HG03039 (cell line): Measurements from ENCODE around the gene ITGB7.
"Not testable (repeated sequence)": the region's sequence is repeated elsewhere in the genome, so short reads cannot be mapped to it uniquely, and the experiment has no call there.

ENCODE experiments used
- ATAC-seq: cut with Tn5 transposase; IDR thresholded peaks from one replicate; pipeline ENCODE4 v1.9.1; 2021; ENCODE audit warnings: mild to moderate bottlenecking, moderate library complexity; ENCODE audit not compliant: unreplicated experiment

ITGB7 gene

DNA sequence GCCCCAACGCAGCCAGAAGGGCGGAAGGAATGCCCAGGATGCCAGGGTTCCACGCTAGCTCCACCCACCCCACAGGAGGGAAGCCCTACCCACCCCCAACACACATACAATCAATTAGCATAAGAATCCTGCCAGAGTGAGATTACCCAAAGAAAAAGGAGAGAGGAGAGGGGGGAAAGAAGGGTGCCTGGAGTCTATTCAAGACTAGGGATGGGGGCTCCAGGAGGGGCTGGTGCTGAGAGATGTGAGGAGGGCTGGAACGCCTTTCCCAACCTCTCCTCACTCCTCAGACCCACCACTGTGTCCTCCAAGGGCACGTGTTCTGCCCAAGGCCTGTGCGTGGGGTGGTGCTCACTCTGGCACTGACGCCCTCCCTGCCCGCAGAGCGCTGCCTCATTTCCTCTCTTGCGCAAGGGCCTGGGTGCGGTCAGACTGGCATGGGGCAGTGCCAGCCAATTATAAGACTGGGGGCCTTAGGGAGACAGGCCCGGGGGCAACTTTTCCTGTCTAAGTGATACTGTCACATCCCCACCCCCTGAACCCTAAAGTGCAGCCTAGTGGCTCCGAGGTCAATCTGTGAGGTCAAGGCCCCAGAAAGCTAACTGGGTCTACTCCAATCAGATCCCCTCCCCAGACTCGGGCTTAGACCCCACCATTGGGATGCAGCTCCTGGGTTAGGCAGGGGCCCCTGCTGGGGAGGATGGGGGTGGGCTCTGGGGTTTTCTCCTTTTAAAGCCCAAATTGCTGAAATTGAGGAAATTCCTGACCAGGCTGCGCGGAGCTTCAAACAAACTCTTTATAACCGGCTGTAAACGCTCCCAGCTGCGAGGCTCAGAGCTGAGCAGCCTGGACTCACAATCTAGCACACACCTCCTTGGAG, 10.2 kb upstream of the ITGB7 start:
- ATAC-seq: no peak

DNA sequence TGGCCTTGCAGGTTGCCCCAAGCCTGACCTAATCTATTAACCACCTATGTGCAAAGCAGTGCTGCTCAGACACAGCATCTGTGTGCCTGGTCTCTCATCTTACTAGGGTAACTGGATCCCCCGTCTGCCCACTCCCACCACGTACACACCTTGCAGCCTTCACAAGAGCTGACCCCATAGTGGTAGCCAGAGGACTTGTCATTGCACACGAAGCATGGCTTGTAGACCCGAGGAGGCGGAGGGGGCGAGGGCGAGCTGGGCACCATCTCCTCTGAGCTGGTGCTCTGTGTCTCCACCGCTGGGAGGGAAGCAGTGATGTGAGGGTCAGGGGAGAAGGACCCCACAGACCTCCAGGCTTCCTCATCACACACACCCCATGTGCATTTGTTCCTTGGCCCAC, 8.4 kb upstream of the ITGB7 start:
- ATAC-seq: no peak

DNA sequence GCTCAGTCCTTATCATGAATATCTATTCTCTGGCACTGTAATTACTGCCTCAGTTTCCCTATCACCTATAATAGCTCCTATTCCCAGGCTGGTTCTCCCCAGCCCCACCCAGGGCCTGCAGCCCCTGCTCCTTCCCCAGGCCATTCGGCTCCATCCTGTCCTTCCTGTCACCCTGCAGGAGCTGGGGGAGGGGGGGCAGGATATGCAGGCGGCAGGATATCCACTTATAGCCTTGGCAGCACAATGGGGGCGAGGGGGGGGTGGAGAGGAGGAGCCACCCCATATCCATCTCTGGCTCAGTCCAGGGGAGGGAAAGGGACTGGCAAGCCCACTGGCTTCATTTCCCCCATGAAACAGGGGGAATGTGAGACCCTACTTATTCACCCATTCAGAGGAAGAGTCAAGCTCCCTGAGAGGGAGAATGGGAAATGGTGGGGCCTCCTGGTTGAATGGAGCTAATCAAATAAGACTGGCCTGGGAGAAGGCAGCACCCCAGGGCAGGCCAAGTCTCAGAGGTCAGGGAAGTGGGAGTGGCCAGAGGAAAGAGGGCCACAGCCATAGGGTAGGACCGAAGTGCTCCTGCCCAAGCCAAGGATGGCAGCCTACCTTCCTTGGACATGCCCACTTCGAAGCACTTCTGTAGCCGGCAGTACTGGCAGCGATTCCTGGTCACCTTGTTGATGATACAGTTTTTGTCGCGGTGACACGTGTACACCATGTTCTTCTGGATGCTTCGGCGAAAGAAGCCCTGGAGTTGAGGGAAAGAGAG, 7.8 kb upstream of the ITGB7 start:
- no peak for ATAC-seq

DNA sequence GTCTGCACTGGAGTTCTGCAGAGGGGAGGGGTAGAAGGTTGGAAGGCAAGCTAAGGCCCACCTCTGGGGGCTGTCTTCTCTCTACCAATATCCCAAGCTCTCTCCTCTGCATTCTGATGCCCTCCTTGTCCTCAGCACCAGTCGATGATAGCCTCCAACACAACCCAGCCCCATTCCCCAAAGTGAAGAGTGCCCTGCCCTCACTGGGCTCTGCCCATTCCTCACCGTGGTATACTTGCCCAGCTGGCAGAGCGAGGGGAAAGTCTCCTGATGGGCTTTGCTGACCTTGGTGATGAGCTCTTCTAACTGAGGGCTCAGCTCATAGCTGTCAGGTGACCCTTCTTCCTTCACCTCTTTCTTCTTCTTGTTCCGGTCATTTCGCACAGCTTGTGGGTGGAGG, 7.2 kb upstream of the ITGB7 start:
- no peak for ATAC-seq

DNA sequence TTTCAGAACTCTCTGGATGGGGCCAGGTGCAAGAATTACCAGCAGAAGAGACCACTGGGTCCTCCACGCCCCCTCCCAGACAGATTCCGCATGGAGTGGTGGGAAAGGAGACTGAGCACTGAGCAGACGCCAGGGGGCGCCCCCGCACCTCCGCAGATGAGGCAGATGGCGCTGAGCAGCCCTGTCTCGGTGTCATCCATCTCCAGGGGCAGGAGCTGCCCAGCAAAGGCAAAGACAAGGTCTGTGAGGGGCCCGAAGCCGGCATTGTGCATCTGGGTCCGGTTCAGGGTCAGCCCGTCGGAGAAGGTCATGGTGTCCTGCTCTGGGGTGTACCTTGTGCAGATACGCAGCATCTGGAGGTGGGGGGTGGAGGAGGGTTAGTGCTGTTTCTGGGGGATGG, 6.3 kb upstream of the ITGB7 start:
- ATAC-seq: no peak

DNA sequence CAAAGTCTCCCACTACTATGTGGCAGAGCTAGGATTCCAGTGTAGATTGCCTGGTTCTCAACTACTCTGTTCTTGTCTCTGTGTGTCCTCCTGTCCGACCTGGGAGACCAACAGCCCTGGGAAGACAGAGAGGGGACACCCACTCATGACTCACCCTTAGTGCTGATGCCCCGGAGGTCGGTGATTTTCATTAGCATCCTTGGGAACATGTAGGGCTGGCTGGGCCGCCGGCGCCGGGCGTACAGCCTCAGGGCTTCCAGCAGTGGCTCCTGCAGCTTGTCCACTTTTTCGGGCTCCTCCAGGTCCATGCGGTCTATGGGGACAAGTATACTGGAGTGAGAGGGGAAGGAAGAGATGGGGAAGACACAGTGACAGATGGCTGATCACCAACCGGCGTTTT, 5.9 kb upstream of the ITGB7 start:
- no peak for ATAC-seq

DNA sequence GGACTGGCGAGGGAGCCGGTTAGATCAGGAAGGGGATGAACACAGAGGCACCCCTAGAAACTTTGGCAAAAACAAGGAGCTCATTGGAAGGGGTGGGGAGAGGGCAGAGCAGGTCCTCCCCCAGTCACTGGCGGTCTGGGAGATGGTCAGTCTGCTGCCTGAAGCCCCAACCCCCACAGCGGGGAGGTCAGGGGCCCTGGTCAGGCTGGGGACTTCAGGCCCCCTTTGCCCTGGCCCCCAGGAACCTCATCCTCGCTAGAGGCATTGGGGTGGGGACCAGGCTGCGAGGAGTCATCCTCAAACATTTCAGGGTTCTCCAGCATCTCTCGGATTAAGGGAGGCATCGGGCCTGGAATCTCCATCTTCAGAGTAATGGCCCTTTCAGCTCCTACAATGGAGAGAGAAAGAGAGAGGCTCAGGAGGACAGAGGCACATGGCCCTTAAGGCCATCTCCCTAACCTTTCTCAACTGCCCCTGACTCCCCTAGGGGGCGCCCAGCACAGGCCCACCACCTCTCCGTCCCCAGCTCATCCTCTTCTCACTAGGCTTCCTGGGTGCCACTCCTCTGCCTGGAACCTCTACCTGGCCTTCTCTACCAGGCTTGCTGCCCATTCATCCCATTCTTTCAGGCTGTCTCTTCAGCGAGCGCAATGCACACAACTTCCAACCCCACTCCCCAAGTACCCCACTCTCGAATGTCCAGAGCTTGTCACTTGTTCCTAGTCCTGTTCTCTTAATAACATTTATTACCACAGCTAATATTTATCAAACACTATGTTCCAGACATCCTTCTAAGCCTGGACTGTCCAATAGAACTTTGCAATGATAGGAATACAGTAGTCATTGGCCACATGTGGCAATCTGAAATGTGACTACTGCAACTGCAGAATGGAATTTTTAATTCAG, 4.7 kb upstream of the ITGB7 start:
- ATAC-seq: no peak

DNA sequence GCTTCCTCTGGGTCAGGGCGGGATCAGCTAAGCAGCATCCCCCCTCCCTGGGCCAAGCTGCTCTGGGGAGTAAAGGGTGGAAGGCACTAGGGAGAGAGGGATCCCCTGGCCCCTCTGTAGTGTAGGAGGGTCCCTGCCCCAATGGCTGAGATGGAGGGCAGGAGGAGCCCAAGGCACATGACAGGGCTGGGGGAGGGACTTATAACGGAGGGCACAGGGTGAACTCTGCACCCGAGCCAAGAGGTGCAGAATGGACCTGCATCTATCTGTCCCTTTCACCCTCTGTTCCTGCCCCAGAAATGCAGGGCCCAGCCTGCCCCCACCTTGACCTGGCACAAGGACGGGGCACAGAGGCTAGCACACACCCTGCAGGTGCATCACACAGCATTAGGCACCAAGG, 3.8 kb upstream of the ITGB7 start:
- no peak for ATAC-seq

DNA sequence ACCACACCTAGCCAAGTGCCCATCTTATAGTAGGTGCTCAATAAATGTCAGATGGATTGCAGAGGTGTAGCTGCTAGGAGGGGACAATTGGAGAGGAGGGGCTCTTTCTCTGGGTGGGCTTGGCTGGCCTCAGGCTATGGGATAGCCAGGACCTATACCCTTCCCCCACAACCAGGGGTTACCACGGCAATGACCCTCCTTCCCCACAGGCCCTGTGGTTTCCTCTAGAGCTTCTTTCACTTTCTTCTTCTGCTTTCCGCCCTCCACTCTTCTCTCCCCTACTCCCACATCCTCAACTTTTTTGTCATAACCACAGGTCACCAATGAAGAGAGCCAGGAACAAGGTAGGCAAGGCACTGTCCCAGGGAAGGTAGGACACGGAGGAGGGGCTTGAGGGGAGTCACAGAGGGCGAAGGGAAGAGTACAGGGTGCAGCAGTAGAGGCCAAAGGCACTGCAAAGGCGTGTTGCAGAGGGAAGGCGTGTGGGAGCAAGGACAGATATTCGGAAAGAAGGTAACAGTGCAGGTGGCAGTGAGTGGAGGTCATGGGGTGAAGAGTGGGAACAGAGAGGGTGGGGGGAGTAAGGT, 1.9 kb upstream of the ITGB7 start:
- ATAC-seq: no peak

DNA sequence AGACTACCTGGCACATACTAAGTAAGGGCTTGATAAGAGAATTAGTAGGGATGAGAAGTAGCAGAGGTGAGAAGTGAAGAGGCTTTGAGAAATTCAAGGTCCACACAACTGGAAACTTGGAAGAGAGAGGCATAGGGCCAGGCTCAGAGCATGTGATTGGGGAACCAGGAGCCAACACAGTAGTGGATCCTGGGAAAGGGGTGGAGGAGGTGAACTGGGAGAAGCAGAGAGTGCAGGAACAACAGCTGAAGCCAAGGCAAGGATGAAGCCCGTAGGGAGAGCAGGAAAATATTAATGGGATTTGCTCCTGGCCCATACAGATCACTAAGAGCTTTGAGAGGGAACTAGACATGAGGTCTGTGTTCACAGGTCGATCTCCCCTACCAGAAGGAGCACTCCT, 1.4 kb upstream of the ITGB7 start:
- no peak for ATAC-seq

DNA sequence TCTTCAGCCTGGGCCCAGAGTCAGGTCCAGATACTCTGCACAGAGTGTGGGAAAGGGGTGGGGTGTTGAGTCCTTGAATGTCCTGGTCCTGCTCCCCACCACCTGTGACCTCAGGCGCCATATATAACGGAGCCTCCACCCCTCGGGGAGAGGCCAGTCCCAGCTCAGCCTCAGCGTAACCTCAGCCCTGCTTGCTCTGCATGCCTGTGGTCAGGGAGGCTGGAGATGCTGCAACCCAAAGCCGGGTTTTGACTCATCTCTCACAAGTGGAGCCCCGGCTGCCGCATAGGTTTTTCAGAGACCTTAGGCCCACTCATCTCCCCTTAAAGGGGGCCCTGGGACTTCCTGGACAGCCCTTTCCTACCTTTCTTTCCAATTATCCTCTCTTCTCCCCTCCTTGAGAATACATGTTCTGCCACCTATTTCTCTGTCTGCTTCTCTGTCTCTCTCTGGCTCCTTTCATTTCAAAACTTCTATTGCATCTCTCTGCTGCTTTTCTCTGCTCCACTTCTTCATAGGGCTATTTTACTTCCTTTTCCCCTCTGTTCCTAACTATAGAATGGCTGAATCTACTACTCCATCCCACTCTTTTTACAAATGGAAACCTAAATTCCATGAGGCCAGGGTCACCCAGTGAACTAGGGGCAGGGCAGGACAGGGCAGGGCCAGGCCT, 1.2 kb downstream of the ITGB7 start:
- peak; percentile 52 for ATAC-seq

DNA sequence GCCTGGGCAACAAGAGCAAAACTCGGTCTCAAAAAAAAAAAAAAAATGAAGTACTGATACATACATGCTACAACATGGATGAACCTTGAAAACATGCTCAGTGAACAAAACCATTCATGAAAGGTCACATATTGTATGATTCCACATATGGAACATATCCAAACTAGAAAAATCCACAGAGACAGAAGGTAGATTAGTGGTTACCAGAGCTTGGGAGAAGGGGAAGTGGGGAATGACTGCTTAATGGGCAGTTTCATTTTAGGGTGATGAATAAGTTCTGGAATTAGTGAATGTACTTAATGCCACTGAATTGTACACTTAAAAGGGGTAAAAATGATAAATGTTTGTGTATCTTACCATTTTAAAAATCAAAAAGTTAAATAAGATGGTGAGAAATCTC, 2.7 kb downstream of the ITGB7 start:
- no peak for ATAC-seq

DNA sequence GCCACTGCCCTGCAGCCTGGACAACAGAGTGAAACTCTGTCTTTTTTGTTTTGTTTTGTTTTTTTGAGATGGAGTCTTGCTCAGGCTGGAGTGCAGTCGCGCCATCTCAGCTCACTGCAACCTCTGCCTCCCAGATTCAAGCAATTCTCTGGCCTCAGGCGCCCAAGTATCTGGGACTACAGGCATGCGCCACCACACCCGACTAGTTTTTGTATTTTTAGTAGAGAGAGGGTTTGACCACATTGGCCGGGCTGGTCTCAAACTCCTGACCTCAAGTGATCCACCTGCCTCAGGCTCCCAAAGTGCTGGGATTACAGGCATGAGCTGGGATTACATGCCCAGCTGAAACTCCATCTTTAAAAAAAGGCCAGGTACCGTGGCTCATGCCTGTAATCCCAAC, 4.7 kb downstream of the ITGB7 start:
- ATAC-seq: not testable (repeated sequence)

DNA sequence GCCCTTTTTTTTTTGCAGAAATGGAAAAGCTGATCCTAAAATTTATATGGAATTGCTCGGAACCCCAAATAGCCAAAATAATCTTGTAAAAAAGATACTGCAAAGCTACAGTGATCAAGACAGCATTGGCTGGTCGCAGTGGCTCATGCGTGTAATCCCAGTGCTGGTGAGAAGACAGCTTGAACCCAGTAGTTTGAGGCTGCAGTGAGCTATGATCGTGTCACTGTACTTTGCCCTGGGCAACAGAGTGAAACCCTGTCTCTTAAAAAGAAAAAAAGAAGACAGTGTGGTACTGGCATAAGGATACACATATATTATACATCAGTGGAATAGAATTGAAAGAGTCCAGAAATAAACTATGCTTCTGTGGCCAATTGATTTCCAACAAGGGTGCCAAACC, 5.4 kb downstream of the ITGB7 start:
- no peak for ATAC-seq

DNA sequence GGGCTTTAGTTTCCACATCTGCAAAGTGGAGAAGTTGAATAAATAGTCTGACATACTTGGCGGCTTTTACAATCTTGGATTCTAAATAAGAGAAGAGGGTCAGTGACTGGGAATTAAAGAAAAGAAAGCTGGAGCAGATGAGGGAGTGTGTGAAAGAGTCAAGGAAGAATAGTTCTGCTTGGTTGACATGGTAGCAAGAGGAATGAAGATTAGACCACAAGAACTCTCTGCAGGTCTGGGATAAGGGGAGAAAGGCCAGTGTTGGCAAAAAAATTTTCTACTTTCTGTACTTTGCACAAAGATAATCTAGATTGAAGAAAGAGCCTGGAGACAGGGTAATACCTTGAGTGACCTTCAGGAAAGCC, 5.9 kb downstream of the ITGB7 start:
- ATAC-seq: no peak

DNA sequence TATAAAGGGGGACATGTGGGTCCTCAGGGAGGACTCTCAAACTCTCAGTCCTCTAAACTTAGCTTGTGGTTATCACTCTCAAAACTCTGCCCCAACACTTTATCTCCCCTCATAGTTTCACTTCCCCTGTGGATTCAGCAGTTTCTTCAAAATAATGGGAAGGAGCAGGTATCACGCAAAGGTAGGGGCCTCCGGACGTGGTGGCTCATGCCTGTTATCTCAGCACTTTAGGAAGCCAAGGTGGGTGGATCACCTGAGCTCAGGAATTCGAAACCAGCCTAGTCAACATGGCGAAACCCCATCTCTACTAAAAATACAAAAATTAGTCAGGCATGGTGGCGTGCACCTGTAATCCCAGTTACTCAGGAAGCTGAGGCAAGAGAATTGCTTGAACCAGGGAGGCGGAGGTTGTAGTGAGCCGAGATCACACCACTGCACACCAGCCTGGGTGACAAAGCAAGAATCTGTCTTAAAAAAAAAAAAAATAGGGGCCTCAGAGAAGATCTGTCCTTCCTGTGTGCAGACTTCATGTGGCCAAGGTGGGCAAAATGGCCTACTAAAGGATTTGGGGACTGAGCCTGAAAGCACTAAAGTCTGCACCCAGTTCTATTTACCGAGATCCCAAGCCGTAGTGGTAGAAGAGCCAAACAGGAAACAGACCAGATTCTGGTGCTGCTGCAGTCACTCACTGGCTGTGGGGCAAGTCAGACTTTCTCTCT, 6.4 kb downstream of the ITGB7 start:
- ATAC-seq: peak; percentile 37

DNA sequence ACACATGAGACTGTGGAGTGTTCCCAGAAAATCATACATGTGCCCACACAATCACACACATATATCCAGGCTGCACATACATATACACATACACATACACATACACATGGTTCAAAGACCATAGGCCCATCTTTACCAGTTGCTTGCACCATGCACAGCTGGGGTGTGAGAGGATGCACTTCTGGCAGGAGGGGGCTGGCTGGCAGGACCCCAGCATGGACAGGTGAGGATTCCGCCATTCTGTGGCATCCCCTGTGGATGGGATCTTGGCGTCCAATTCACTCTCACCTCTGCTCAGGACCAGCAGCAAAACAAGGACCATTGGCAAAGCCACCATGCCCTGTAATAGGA, 7.0 kb downstream of the ITGB7 start:
- ATAC-seq: peak; percentile 6

DNA sequence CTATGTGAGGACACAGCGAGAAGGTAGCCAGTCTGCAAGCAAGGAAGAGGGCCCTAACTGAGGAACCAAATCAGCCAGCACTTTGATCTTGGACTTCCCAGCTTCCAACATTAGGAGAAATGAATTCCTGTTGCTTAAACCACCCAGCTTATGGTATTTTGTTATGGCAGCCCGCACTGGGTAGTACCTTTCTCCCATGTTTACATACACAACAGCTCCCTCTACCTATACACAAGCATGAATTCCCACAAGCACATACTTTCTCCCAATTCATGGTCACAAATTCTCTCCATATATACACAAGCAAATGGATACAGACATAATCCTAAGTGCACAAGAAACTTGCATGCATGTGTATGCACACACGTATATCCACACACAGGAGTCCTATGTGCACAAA, 7.4 kb downstream of the ITGB7 start:
- ATAC-seq: no peak

DNA sequence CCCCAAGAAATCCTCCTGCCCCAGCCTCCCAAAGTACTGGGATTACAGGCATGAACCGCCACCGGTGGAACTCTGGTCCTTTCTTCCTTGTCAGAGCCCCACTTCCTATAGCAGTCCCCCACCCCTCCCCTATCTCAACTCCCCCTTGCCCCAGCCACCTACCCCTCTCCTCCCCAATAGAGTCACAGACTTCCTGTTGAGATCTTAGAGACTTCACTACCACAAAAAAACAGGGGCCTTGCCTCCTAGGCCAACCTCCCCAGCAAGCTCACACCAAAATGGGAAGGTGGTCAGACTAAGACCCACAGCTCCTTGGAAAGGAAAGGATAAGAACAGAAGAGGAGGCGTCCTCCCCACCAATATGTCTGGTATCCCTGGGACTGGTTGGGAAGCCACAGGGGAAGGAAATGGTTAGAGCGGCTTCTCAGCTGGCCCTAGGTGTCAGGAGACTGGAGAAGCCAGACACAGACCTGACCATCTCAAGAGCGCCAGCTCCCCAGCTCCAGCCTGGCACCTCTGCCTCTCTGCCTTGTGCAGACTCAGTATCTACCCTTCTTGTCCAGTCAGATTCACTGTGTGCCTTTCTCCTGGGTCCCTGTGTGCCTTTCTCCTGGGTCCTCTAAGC, 8.5 kb downstream of the ITGB7 start:
- ATAC-seq: no peak
